Activated CD8-positive, alpha-beta T cell treated with anti-CD3 and anti-CD28 coated beads for 36 hours (primary cell): ENCODE results near the gene TMEFF1. TPM values are rescaled to one million over a fixed set of nuclear protein-coding genes. Genes with fewer than 3 reads are reported as not detected.

ENCODE experiments used
- ATAC-seq: fragments of 200-7000 bp; cut with Tn5 transposase; one replicate; pipeline ENCODE4 v1.10.0; 2021; ENCODE audit warnings: mild to moderate bottlenecking, moderate library complexity
- CTCF ChIA-PET: fragments of 350-600 bp; sonication (Branson Sonifier 250); formaldehyde crosslinking; loops from one replicate; lab custom pipeline; 2021; ENCODE audit warnings: antibody characterized with exemption; lab: Charles Lee
- POLR2A ChIA-PET: fragments of 350-600 bp; sonication (Branson Sonifier 250); formaldehyde crosslinking; loops from one replicate; lab custom pipeline; 2021; ENCODE audit warnings: antibody characterized with exemption; lab: Charles Lee
- DNase-seq: peaks from one replicate; pipeline ENCODE4 v3.0.0-alpha.2; 2020
- H3K27ac Mint-ChIP-seq: one replicate; pipeline ENCODE4 v1.8.0; 2021; ENCODE audit warnings: mild to moderate bottlenecking, mixed read lengths
- H3K27me3 Mint-ChIP-seq: one replicate; pipeline ENCODE4 v1.8.0; 2021; ENCODE audit warnings: mixed read lengths
- H3K36me3 Mint-ChIP-seq: one replicate; pipeline ENCODE4 v1.8.0; 2021; ENCODE audit warnings: low read depth, mixed read lengths
- H3K4me1 Mint-ChIP-seq: one replicate; pipeline ENCODE4 v1.8.0; 2021; ENCODE audit warnings: low read depth, mixed read lengths
- H3K4me3 Mint-ChIP-seq: one replicate; pipeline ENCODE4 v1.8.0; 2021; ENCODE audit warnings: mild to moderate bottlenecking, moderate library complexity, mixed read lengths
- H3K9me3 Mint-ChIP-seq: one replicate; pipeline ENCODE4 v1.8.0; 2021; ENCODE audit warnings: mixed read lengths
- CTCF ChIP-seq: fragments of 200-600 bp; IDR thresholded peaks from one replicate; pipeline ENCODE4 v1.8.0; 2022; ENCODE audit warnings: antibody characterized with exemption, mild to moderate bottlenecking
- intact Hi-C: fragments of 100-400 bp; cut with micrococcal nuclease; formaldehyde crosslinking; loops from one replicate; pipeline ENCODE4 v1.10.0; 2022
- total RNA-seq, 2 experiments: library from RNA; stranded (reverse); gene quantifications; one replicate each; pipeline ENCODE4 v1.2.3, GENCODE V29; 2021

The TMEFF1 gene
- total RNA-seq, 2 experiments from 2014 or later: 0.68 to 0.78 TPM

GRCh38 chr9:100466829-100467221, 6.1 kb upstream of the TMEFF1 start:
- ChIA-PET POLR2A (no interaction called here), CTCF (no interaction called here)
- no peak for DNase-seq
- Mint-ChIP-seq H3K4me1 (no peaks in the 10 kb centered on the region), H3K27me3 (peaks cover 8% of the 10 kb centered on the region), H3K36me3 (no peaks in the 10 kb centered on the region), H3K27ac (no peak overlapping the region), H3K4me3 (no peak overlapping the region), H3K9me3 (no peaks in the 10 kb centered on the region)
- no peak for ATAC-seq
- intact Hi-C loops: no loop called here
- no peak for TF ChIP-seq CTCF

- H3K27me3 Mint-ChIP-seq: peaks cover 15% of the 10 kb centered on the region
- ATAC-seq (no peak), DNase-seq (no peak)
- no peak overlapping the region for H3K4me3 Mint-ChIP-seq
- no peaks in the 10 kb centered on the region for H3K36me3 Mint-ChIP-seq
- CTCF ChIA-PET: no interaction called here
- H3K27ac Mint-ChIP-seq: no peak overlapping the region
- no peaks in the 10 kb centered on the region for H3K4me1 Mint-ChIP-seq
- no peak for TF ChIP-seq CTCF
- POLR2A ChIA-PET: no interaction called here
- H3K9me3 Mint-ChIP-seq: no peaks in the 10 kb centered on the region
- intact Hi-C loops: no loop called here
These were observed 4.9 kb upstream of the TMEFF1 start for GRCh38 chr9:100468041-100468440.

- no peaks in the 10 kb centered on the region for H3K9me3 Mint-ChIP-seq
- ATAC-seq (no peak), DNase-seq (no peak)
- no peaks in the 10 kb centered on the region for H3K36me3 Mint-ChIP-seq
- H3K4me3 Mint-ChIP-seq: peak overlapping the region; percentile 42
- ChIA-PET CTCF (interaction anchor here (0.8 to 1.5 kb wide), 3 partner anchors 32 to 149 kb away, joined by 3 to 5 read pairs (median 3); no protein-coding TSS in a partner anchor), POLR2A (no interaction called here)
- no peak for TF ChIP-seq CTCF
- intact Hi-C loops: no loop called here
- peaks cover 3% of the 10 kb centered on the region for H3K4me1 Mint-ChIP-seq
- H3K27me3 Mint-ChIP-seq: peaks cover 25% of the 10 kb centered on the region
- H3K27ac Mint-ChIP-seq: no peak overlapping the region
These were observed 681 bp upstream of the TMEFF1 start for GRCh38 chr9:100472268-100472667.

- ATAC-seq (peak; percentile 70), DNase-seq (peak; percentile 52)
- H3K27ac Mint-ChIP-seq: no peak overlapping the region
- ChIA-PET POLR2A (interaction anchor here (0.5 kb wide), 1 partner anchor 43 kb away, joined by 3 read pairs; no protein-coding TSS in a partner anchor), CTCF (interaction anchor here (0.7 to 1.5 kb wide), 4 partner anchors 33 to 150 kb away, joined by 3 to 5 read pairs (median 3); no protein-coding TSS in a partner anchor)
- H3K9me3 Mint-ChIP-seq: no peaks in the 10 kb centered on the region
- peaks cover 25% of the 10 kb centered on the region for H3K27me3 Mint-ChIP-seq
- TF ChIP-seq CTCF: no peak
- intact Hi-C loops: no loop called here
- H3K4me1 Mint-ChIP-seq: peaks cover 3% of the 10 kb centered on the region
- H3K36me3 Mint-ChIP-seq: no peaks in the 10 kb centered on the region
- H3K4me3 Mint-ChIP-seq: peak overlapping the region; percentile 46
These were observed 530 bp downstream of the TMEFF1 start for GRCh38 chr9:100473276-100474081.
